Heart left ventricle (tissue), 13 donors: Measurements from ENCODE around the gene RNLS.

Source experiments
- CTCF ChIP-seq, 12 donors: fragments of 200-600 bp; sonication (generic) in 4 of 12; IDR thresholded peaks; one replicate each; pipeline versions ENCODE4 v1.5.0 to v1.8.0; 2018 to 2022; ENCODE audit warnings: antibody characterized with exemption in 12 of 12, mild to moderate bottlenecking in 5 of 12
- POLR2A ChIP-seq, 2 donors: fragments of 450-650 bp; IDR thresholded peaks; one replicate each; pipeline ENCODE4 v1.6.1; 2017; ENCODE audit warnings: antibody characterized with exemption in 2 of 2, mild to moderate bottlenecking in 2 of 2, moderate library complexity in 2 of 2
- donor health status: ischemic (EF 13 %, LVEDD 7.1; RV severe dilation, severe dysfunction).
- donor health status: DM: no; HTN: yes; CAD: no.
- donor health status: DM: no; HTN: no; CAD: no.
- donor health status: ischemic (EF 25% LVEDD 6.9; RV normal size, moderate dysfunction).
- donor health status: ischemic (EF 25% LVEDD 5.7; RV mildly dilated, moderate dysfunction).
- donor health status: ischemic (EF 35%, LVEDD 5.7; RV mildly dilated, moderate dysfunction).
- donor health status: nonischemic (EF 11% LVEDD 7.7; RV severe dilation, severe dysfunction).
- donor health status: DM: yes; HTN: yes; CAD: no.
- donor health status: PGD.
- donor health status: ischemic (EF 29% LVEDD 5.4; RV normal size, mild dysfunction).
- donor health status: nonischemic (EF 23%, LVEDD 6.1; RV moderate dilation, normal function).

GRCh38 chr10:88557658-88558057 lies 25.5 kb downstream of the RNLS start:
- TF ChIP-seq CTCF (IDR thresholded peaks at IDR 0.05) = no peak
- no peak for TF ChIP-seq POLR2A (IDR thresholded peaks at IDR 0.05)
